NT2/D1 (cell line): Measurements from ENCODE around the gene GABRE.

Source experiments
- SUZ12 ChIP-seq: IDR thresholded peaks from 2 replicates; pipeline ENCODE4 v1.6.1; 2011; ENCODE audit not compliant: insufficient read length, insufficient read depth; ENCODE audit errors: extremely low read depth
- ZNF274 ChIP-seq: IDR thresholded peaks from 2 replicates; pipeline ENCODE4 v1.6.1; 2011; ENCODE audit warnings: mild to moderate bottlenecking, low read depth, low read length

GRCh38 chrX:151923648-151924047 is 50.8 kb downstream of the GABRE start:
- TF ChIP-seq ZNF274 (no peak), SUZ12 (no peak)
